HTERT RPE-1 (cell line): Measurements from ENCODE around the gene TECPR2.

Source experiments
- in situ Hi-C: fragments of 300-500 bp; cut with MboI; formaldehyde crosslinking; loops from 4 replicates; pipeline ENCODE4 v1.14.3; 2020; ENCODE audit warnings: low sequenced_read_pairs

The TECPR2 gene

DNA sequence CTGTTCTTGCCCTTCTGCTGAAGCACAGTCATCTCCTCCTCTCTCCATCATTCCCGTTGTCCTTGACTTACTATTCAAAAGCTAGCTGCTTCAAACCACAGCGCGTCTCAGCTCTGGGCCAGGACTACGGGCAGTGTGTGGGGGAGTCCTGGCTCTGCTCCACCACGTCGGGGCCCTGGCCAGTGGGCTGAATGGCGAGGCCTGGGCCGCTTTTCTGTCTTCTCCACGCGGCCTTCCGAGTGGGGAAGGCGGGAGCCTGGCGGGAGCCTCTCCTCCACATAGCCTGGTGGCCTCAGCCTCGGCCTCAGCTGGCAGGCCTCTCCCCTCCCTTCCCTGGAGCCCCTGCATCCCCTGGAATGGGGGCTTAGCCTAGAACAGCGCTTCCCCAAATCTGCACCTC, 130.4 kb downstream of the TECPR2 start:
- in situ Hi-C loops: no loop called here

- in situ Hi-C loops: no loop called here
Measured at GRCh38 chr14:102493585-102493984, 130.8 kb downstream of the TECPR2 start.

DNA sequence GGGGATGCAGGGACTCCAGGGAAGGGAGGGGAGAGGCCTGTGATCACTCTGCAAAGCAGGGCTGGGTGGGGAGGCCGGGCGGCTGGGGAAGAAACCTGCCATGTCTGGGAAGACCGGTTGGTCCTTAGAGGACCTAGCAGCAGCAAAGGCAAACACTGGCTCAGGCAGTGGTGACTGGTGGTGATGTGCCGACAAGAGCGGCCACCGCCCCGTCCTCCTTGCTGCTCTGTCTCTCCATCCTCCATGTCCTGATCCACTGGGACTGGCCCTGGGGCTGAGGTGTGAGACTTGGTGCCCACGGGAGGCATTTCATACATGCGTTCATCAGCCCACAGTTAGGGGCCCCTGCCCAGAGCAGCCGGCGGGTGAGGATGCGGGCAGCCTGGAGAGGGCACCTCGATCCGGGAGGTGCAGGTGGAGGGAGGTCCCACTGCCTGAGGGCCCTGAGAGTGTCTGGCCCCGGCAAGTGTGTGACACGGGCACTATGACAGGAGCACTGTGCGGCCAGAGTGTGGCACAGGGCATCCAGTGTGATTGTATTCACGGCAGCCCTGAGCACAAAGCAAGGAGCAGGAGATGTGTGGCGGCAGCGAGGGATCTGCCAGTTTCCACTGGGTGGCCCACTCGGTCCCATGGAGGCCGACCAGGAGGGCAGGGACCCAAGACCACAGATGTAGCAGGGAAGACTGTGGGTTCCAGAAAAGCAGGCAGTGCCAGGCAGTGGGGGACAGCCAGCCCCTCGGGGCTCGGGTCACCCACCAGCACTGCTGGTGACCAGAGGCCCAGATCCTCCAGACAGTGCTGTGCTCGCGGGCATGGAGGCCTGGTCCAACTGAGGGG, 133.0 kb downstream of the TECPR2 start:
- in situ Hi-C loops: no loop called here

- in situ Hi-C loops: no loop called here
Measured at GRCh38 chr14:102496331-102496691, 133.6 kb downstream of the TECPR2 start.

DNA sequence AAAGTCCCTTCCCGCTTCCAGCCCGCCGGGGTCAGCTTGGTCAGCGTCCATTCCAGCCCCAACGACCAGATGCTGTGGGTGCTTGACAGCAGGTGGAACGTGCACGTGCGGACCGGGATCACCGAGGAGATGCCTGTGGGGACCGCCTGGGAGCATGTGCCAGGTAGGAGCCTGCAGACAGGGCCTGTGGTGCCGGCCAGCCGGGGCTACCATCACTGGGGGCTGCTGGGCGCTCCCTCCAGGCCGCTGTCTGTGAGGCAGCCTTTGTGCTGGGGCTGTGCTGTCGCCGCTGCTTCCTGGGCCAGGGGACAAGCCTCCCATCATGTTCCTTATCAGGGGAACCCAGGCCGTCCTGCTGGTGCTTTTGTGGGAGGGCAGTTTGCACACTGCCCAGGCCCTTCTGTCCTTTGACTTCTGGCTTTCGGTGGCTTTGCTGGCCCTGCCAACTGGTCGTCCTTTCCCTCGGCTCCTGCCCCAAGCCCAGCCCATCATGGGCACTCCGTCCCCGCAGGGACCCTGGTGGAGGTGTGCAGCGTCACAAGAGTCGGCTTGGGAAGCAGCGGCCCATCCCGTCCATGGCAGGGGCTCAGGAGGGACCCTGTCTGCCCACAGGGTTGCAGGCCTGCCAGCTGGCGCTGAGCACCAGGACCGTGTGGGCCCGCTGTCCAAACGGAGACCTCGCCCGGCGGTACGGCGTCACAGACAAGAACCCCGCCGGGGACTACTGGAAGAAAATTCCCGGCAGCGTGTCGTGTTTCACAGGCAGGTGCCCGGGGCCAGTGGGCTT, 134.4 kb downstream of the TECPR2 start:
- in situ Hi-C loops: no loop called here

DNA sequence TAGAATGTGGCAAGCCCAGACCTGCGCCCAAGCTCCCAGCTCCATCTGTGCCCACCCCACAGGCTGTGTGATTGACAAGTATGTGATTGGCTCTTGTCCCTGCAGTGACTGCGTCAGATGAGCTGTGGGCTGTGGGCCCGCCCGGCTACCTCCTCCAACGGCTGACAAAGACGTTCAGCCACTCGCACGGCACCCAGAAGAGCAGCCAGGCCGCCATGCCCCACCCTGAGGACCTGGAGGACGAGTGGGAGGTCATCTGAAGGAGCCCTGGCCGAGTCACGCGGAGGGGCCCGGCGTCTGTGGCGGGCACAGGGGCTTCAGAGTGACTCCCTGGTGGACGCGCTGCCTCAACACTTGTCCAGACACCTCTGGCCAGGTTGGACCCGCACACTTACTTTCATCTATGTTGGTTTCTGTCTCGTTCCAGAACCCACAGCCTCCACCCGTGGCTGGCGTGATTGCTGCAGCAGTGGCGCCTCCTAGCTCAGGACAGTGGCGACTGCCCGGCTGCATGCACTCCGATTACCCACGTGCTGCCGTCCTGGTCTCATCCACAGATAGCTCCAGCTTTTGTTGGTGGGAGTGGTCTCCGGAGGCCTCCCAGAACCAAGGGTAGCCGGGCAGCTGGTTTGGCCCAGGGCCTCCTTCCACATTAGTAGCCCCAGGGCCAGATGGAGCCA, 135.4 kb downstream of the TECPR2 start:
- in situ Hi-C loops: no loop called here

DNA sequence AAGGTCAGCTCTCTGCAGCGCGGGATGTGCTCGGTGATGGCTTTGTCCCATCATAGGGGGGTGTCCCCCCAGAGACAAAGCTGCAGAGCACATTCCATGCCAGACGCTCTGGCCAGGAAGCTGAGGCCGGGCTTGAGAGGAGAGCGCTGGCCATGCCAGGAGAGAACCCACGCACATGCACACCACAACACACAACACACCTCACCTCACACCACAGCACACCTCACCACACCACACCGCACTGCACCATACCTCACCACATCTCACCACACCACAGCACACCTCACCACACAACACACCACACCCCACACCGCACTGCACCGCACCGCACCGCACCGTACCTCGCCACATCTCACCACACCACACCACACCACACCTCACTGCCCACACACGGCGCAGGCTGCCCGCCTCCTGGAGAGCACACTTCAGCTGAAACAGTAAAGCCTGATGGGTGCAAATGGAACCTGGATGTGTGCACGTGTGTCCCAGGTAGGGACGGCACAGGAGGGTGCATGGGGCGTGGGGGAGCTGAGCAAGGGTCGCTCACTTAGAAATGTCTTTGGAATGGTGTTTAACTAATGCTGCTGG, 136.0 kb downstream of the TECPR2 start:
- in situ Hi-C loops: no loop called here

GRCh38 chr14:102499401-102500157, 136.8 kb downstream of the TECPR2 start:
- in situ Hi-C loops: no loop called here

DNA sequence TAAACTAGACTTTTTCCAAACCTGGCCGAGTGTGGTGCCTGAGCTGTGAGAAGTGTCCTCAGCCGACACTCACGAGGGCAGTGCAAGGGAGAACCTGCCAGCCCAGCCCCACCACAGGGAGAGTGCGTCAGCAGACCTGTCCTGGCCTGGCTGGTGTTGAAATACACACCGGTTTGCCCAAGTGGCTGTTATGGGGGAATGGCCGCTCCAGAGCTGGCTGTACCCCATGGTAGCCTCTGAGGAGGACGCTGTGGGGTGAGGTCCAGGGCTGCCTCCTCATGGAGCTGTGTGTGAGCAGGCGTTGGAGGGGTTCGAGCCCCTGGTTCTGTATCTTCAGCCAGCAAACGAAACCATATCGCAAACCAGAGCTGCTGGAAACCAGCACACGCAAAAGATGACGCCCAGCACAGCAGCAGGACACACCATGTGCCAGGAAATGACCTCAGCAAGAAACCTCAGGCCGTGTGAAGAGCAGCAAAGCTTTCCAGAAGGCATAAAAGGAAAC, 137.5 kb downstream of the TECPR2 start:
- in situ Hi-C loops: no loop called here

GRCh38 chr14:102500713-102501112, 138.0 kb downstream of the TECPR2 start:
- in situ Hi-C loops: no loop called here

GRCh38 chr14:102501751-102502315, 139.1 kb downstream of the TECPR2 start:
- in situ Hi-C loops: no loop called here

DNA sequence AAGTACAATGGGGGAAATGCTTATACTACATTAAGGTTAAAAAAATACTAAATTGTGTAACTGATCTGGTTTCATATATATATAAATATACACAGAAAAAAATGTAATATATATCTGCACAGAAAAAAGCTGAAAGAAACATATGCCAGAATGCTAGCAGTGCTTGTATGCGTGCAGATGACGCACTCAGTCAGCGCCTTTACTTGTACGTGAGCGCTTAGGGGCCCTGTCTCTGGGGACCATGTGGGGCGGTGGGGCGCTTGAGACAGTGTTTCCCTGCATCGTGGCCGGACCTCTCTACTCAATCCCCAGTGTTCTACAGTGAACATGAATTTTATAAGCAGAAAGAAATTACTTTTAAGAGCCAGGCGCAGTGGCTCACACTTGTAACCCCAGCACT, 139.8 kb downstream of the TECPR2 start:
- in situ Hi-C loops: no loop called here

DNA sequence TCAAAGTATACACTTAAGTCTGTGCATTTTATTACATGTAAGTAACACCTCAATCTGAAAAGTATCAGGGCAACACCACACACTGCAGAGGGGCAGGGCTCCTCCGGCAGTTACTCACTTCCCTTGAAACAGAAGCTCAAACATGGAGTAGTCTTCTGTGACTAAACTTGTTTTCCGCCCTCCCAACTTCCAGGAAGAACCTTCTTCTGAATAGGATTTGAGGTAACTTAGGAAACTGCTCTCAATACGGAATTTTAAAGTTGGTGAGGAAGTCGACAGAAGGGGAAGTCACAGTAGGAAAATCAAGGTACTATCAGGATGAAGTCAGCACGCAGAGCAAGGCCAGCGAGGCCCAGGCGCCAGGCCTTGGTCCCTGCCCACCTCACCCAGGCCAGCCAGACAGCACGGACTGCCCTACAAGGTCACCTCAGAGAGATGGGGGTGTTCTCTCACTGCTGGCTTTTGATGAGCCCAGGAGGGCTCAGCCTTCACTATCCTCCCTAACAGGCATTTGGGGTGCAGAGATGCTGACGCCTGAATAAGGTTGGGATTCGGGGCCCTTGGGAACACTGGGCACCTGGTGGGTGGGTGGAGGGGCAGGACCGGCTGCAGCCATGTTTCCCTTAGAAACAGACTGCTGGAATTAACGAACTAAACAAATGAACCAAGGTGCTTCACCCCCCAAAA, 141.0 kb downstream of the TECPR2 start:
- in situ Hi-C loops: no loop called here

DNA sequence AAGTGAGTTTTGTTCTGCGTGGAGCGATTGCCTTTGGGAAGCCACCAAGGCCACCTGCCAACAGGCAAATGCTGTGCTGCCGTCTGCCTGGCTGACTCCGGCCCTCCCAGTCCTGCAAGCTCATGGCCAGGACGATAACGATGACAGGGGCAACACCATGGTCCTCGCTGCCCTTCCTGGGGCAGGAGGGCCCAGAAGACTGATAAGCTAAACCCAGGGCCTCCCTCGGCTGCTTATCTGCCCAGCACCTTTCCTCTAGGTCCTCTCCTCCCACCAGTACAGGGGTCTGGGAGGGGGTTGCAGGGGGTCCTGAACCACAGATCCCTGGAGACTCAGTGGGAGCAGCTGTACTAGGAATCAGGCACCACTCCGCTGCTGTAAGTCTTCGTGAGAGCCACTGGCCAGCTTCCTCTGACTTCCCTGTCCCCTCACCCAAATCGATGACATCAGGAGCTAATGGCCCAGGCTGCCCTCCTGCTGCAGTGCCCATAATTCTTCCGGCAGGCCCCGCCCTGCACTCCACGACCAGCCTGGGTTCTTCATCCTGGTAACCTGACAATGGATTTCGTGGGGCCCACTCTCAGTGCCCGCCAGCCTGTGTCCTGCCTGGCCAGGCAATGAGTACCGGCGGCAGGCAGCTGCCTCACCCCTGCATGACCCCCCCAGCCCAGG, 141.7 kb downstream of the TECPR2 start:
- in situ Hi-C loops: no loop called here

DNA sequence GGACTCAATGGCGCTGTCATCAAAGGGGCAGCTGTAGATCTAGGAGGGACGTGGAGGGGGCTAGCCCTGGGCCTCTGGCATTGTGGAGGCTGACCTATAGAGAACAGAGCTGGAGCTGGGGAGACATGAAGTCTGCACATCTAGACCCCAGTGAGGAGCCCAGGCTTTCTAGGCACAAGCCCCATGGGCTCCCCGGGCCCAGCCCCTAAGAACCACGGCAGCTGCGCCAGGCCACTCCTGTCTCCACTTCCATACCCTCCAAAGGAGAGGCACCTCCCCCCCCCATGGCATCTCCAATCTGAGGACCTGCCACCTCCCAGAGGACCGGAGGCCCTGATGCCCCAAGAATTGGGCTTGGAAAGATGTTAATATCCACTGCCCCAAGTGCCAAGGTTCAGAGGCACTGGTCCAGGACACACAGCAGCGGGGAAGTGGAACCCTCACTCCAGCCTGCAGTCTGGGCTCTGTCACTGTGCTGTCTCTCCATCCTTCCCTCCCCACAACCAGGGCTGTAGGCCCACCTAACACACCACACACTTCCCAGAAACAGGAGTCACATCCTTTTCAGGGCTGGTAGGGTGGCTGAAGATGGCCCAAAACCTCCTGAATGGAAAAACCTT, 142.4 kb downstream of the TECPR2 start:
- in situ Hi-C loops: no loop called here

DNA sequence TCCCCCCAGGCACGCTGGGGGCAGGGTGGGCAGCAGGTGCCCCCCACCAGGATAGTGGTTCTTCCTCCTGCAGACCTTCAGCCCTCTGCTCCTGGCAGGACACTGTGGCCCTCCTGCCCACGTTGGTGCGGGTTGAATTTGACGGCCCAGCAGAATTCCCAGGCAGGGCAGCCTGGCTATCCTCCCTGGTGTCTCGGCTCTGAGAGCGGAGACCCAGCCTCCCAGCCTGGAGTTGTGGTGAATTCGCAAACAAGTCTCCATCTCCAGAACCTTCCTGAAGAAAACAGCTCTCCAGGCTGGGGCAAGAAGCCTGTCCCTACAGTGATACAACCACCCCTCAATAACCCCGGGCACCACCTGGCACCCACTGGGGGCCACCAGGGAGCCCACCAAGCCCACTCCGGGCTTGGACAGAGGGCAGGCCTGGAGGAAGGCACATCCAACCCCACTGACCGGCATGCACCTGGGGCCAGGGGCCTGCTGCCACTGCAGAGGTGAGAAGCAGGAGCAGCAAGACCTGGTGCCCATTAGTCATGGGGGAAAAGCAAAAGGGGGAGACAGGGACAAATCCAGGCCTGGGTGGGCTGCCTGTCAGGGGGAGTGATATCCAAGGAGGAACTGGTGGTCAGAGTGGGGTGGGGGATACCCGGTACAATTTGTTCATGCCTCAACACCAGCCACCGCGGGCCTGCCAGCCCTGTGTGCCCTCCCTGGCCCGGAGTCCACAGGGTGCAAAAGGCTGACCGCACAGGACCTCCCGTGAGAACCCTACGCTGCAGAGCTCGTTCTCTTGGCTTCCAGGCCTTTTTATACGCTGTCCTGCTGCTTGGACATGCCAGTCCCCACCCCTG, 143.3 kb downstream of the TECPR2 start:
- in situ Hi-C loops: no loop called here

DNA sequence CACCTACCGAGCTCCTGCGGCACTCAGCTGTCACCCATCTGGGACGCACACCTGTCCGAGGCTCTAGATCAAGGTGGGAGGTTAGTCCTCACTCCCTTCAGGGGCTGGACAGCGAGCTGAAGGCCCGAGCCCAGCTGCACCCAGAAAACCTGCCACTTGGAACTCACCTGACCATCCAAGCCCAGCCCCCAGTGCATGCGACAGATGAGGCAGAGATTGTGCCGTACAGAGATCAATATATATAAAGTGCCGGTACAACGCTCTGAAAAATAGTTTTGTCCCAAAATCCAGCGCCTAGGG, 143.8 kb downstream of the TECPR2 start:
- in situ Hi-C loops: no loop called here
